Kidney epithelial cell (primary cell): ENCODE measurements around the gene PAFAH1B1. TPM values are rescaled to one million over a fixed set of nuclear protein-coding genes. Genes with fewer than 3 reads are reported as not detected.

ENCODE experiments used
- DNase-seq: peaks from one replicate; pipeline ENCODE4 v3.0.0-alpha.2; 2010; ENCODE audit warnings: low read depth
- H3K27me3 ChIP-seq: 2 replicates; pipeline ENCODE4 v1.6.0; 2011; ENCODE audit warnings: low read length; ENCODE audit not compliant: control insufficient read depth, insufficient read depth
- H3K36me3 ChIP-seq: 2 replicates; pipeline ENCODE4 v1.5.1; 2011; ENCODE audit warnings: low read length; ENCODE audit not compliant: control insufficient read depth, insufficient read depth
- H3K4me3 ChIP-seq: 2 replicates; pipeline ENCODE4 v1.5.1; 2011; ENCODE audit warnings: low read depth, mild to moderate bottlenecking, control low read depth, low read length
- total RNA-seq: library from RNA; depleted of rRNA; stranded (reverse); fragments of >200 nt; gene quantifications from 2 replicates; pipeline ENCODE4 v1.2.3, GENCODE V29; 2015
- TF ChIP-seq, protein P1 (sequence below): IDR thresholded peaks from 2 replicates; pipeline ENCODE4 v1.5.1; 2011; ENCODE audit warnings: mild to moderate bottlenecking, moderate library complexity, low read length, control low read depth, inconsistent platforms; ENCODE audit not compliant: insufficient read depth, poor library complexity, severe bottlenecking

PAFAH1B1 gene
- total RNA-seq, 1 donor from 2014 or later, result 54.7 TPM

DNA sequence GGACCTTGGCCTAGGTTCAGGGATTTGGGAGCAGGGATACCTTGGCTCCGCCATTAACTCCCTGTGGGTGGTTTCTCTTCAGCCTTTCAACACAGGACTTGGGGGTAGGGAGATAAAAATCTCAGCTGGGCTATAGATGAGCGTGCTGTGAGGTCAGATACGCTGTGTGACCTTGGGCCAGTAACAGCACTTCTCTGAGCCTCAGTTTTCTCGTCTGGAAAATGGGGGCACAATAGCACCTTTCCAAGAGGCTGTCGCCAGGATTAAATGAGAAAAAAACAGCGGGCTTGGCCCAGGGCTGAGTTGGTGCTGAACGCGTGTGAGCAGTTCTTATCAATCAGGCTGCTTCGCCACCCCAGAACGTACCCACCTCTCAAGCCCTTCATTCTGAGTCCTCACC lies 138.4 kb downstream of the PAFAH1B1 start:
- Histone ChIP-seq H3K27me3 (peaks cover 21% of the 10 kb centered on the region), H3K4me3 (no peak overlapping the region), H3K36me3 (no peaks in the 10 kb centered on the region)
- TF ChIP-seq, protein P1, sequence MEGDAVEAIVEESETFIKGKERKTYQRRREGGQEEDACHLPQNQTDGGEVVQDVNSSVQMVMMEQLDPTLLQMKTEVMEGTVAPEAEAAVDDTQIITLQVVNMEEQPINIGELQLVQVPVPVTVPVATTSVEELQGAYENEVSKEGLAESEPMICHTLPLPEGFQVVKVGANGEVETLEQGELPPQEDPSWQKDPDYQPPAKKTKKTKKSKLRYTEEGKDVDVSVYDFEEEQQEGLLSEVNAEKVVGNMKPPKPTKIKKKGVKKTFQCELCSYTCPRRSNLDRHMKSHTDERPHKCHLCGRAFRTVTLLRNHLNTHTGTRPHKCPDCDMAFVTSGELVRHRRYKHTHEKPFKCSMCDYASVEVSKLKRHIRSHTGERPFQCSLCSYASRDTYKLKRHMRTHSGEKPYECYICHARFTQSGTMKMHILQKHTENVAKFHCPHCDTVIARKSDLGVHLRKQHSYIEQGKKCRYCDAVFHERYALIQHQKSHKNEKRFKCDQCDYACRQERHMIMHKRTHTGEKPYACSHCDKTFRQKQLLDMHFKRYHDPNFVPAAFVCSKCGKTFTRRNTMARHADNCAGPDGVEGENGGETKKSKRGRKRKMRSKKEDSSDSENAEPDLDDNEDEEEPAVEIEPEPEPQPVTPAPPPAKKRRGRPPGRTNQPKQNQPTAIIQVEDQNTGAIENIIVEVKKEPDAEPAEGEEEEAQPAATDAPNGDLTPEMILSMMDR, result no peak
- DNase-seq, result no peak

DNA sequence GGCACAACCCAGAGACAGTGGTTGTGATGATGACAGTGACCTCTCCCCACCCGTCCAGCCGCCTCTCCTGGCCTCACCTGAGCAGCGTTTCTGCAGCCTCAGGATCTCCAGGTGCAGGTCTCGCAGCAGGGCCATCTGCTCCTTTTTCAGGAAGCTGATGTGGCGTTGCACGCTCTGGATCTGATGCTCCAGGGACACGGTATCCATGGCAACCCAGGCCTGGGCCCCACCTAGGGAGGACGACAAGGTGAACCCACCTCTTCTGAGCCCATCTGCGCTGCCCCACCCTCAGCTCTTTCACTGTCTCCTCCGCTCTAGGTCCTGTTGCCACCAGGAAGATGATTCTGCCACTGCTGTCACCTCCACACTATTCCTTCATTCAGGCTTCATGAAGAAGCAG lies 141.5 kb downstream of the PAFAH1B1 start:
- no peak overlapping the region for H3K4me3 ChIP-seq
- DNase-seq, result no peak
- H3K27me3 ChIP-seq, result peaks cover 18% of the 10 kb centered on the region
- no peaks in the 10 kb centered on the region for H3K36me3 ChIP-seq
- TF ChIP-seq, protein P1, result no peak

Other genes with a start within 250 kb of the PAFAH1B1 start
- 8.7 and 15.1 TPM in 2 replicates for gene MNT, start 192.6 kb upstream of the PAFAH1B1 start, total RNA-seq
- 32.4 and 41.6 TPM in 2 replicates for gene METTL16, start 81.8 kb upstream of the PAFAH1B1 start, total RNA-seq
- gene CLUH, start 118.1 kb downstream of the PAFAH1B1 start, total RNA-seq, result 64.4 and 69.9 TPM in 2 replicates
- not detected in 2 replicates for gene CCDC92B, start 156.0 kb downstream of the PAFAH1B1 start, total RNA-seq
- gene RAP1GAP2, start 202.8 kb downstream of the PAFAH1B1 start, total RNA-seq, result 42.8 and 51.6 TPM in 2 replicates